Amniotic stem cell (primary cell): ENCODE data around the gene ARHGAP11A.
A peak's percentile ranks its signal among the peaks of the same experiment; 100 is the strongest.

Experiments
- DNase-seq: peaks from one replicate; lab custom pipeline; 2025; lab: John Stamatoyannopoulos, UW

The ARHGAP11A gene

DNA sequence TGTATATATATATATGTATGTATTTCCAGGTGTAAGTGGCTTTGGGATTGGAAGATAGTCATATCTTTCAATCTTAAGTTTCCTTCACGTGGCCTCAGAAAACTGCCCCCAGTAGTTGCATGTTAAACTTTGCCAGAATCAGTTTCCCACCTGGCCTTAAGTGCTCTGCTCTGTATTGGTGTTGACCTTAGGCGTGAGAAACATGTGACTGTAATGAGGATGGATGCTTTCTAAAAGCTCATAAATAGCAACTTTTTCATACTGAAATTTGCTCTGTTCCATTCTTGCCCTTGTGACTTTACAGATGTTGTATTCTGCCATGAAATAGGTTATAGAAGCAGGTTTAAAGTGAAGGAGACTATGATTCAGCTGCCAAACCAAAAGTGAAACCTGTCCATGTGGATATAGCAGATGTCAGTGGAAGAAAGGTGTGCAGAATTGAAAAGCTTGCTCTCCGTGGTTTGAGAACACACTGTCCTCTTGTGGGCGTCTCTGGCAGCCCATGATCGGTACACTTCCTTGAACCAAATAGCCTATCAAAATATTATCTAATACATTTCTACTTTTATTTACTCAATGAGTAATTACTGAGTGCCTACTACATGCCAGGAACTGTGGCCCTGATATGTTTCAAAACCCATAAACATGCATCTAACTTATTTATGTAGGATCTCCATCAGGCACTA lies 42.0 kb downstream of the ARHGAP11A start:
- DNase-seq = no peak

DNA sequence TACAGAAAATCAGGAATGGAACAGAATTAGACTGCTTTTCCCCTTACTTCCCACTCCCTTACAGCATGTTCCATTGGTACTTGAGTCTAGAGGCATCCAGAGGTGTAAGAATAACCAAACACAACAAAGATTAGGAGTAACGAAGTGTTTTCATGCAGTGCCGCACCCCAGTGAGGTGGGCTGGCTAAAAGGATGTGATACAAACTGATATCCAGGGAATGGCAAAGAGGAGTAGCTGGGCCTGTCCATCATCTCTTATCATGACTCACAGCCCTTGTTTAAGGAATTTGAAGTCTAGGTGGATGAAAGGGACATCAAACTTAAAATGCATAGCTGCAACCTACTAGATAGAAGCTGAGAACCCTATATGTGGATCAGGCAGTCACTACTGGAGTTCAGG lies 42.6 kb downstream of the ARHGAP11A start:
- no peak for DNase-seq

DNA sequence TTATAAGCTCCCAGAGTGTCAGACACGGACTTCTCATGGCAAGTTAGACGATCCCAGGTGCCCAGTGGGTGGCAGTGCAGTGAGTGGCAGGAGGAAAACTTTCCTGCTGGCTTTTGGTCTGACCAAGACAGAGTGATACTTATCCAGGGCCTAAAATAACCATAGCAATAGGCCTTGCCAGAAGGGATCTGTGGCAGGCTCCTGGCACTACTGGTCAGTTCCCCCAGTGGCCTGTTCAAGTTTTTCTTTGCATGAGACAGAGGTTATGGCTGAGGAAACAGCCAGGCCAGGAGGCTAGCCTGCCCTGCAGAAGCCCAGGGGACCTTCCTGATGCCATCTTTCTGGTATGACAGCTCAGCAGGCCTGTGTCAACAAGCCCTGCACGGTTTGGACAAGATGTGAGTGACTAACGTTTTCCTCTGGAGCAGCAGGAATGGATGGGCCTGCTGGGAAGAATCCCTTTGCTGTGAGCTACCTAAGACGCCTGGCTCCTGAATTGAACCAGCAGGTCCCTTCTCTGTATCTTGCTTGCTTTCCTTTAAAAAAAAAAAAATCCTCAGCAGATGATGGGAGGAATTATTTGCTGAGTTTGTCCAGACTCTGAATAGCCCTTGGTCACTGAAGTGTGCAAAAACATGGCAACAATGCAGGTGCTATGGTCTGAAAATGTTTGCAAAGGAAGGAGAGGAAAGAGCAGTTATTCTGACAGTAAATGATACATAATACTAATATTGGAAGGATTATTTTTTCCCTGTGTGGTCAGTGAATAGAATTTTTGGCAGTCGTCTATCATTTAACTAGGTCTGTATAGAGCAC lies 44.2 kb downstream of the ARHGAP11A start:
- peak; percentile 80 for DNase-seq

DNA sequence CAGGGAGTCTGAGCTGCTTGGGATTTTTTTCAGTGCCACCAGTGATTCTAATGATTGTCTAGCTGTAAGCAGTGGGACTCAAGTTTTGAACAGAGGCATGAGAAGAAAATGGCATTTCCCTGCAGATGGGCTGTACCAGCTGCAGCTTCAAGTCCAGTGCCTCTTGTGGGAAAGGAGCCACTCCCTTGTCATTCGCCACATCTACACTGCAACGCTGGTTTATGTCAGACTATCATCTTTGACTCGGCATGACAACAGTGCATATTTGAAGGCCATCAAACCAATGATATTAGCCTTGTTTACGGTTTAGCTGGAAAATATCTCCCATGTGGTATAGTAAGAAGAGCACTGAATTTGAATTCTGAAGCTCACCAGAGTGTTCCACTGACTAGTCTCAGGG lies 48.4 kb downstream of the ARHGAP11A start:
- DNase-seq = no peak

GRCh38 chr15:32664796-32665195 lies 49.5 kb downstream of the ARHGAP11A start:
- no peak for DNase-seq

- no peak for DNase-seq
Measured at GRCh38 chr15:32667321-32667720, 52.0 kb downstream of the ARHGAP11A start.

- no peak for DNase-seq
Measured at GRCh38 chr15:32668942-32669341, 53.6 kb downstream of the ARHGAP11A start.

DNA sequence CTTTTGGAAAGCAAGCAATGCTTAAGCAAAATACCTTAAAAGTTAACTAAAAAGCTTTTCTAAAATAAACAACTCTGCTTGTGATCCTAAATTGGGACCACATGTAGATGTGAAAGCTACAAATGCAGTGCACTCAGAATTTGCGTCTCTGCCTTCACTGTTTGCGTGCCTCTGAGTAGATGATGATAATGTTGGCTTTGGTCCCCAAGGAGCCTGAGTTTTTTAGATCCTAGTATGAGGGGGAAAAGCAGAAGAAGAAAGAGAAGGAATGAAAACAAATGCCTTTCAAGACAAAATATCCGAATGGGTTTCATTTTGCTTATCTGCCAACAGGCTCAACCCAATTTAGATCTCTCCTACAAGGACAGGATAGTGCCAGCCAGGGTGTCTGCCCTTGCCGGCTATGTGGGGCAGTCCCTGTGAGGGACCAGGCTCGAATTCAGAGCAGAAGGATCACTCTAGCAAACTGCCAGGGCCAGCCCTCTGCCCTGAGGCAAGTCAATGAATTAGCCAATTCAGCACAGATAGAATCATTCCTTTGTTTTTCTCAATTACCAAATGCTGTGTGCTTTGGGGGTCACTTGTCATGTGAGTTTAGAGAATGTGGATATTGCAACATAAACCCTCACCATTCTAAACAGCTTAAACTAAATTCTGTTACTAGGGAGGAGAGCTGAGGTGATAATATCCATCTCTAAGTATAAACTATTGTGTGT lies 54.8 kb downstream of the ARHGAP11A start:
- DNase-seq = peak; percentile 62

GRCh38 chr15:32670623-32671022 lies 55.3 kb downstream of the ARHGAP11A start:
- no peak for DNase-seq

GRCh38 chr15:32671339-32672325 lies 56.3 kb downstream of the ARHGAP11A start:
- no peak for DNase-seq

- DNase-seq = no peak
Measured at GRCh38 chr15:32674681-32675080, 59.4 kb downstream of the ARHGAP11A start.

DNA sequence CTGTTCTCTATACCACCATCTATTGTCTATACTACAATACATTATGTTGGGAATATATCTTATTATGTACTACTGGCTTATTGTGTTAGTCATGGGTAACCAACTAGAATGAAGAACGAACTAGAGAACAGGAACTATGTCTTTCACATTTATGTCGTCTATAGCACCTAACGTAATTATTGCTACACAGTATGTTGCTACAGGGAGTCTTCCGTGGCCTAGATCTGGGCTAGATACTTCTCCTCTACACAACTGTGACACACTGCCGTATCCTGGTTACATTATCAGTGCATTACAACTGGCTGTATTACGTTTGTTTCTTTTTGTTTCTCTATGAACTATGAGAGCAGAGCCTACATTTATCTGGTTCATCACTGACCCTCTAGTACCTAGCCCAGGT lies 60.2 kb downstream of the ARHGAP11A start:
- no peak for DNase-seq

- no peak for DNase-seq
Measured at GRCh38 chr15:32676169-32676568, 60.9 kb downstream of the ARHGAP11A start.

- no peak for DNase-seq
Measured at GRCh38 chr15:32677238-32677750, 62.0 kb downstream of the ARHGAP11A start.

- DNase-seq = no peak
Measured at GRCh38 chr15:32679298-32679690, 64.0 kb downstream of the ARHGAP11A start.

GRCh38 chr15:32682569-32682968 lies 67.3 kb downstream of the ARHGAP11A start:
- peak; percentile 75 for DNase-seq

GRCh38 chr15:32682977-32683630 lies 67.8 kb downstream of the ARHGAP11A start:
- DNase-seq = no peak

DNA sequence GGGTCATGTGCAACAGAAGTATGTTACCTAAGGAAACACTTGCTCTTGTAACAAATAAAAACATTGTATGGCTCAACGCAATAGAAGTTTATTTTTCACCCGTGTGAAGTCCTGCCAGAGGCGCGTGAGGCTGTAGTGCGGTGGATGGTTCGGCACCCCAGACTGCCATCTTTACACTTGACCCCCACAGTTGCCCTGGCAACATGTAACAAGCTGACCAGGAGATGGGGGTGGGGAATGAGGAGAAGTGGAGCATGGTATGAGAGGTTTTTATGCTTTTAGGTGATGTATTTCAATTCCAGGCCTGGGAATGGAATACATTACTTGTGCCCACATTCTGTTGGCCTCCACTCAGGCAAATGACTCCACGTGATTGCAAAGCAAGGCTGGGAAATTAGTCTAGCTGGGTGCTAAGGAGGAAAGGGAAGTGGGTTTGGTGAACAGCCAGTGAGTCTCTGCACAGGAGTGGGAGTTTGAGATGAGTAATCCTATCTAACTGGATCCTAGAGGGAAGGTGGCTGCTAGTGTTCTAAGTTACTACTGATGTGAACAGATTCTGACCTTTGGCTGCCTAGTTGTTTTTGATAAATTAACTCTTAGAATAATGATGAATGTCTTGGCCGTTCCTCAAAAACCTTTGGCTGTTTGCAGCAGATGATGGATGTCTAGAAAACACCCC lies 68.7 kb downstream of the ARHGAP11A start:
- DNase-seq = no peak

DNA sequence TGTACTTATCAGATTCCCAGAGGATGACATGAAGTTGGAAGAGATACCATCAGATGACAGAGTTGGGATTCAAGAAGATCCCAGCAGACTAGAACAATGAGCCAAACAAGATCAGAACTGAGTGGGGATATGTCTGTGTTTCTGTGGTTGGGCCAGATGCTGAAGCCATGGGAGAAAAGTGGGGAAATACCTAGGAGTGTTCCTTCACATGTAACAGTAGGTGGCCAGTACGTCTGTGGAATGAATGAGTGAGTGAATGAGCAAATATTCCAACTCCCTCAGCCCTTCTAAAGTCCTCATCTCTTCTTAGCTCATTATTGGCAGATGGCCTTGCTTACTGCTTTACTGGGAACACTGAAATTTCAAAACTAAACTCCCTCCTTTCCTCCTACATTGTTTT lies 70.3 kb downstream of the ARHGAP11A start:
- no peak for DNase-seq

GRCh38 chr15:32687556-32687955 lies 72.3 kb downstream of the ARHGAP11A start:
- DNase-seq = no peak
